ENCODE results near the gene FAM193B. TPM values are rescaled to one million over a fixed set of nuclear protein-coding genes. Genes with fewer than 3 reads are reported as not detected.

FAM193B gene
- total and polyA plus RNA-seq, 9 of the 15 experiments (the other 6 are each of a cell fraction or from before 2014, with no cell fraction given), result 4.4 to 76.4 (median 37.3) TPM

DNA sequence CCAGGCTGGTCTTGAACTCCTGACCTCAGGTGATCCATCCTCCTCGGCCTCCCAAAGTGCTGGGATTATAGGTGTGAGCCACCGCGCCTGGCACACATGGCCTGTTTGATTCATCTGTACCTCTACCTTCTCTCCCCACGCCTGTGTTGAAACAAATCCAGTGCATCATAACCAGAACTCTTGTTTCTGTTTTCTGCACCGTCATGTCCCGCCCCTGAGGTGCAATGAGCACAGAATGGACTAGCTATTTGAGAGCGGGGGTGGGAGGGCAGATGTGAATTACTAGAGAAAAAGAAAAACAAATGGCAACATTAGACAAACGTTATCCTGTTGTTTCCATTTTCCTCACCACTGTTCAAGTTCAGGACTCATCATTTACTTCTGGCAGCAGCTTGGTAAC is 10.7 kb upstream of the FAM193B start:
- Histone ChIP-seq H3K27ac (ENCODE audit: extremely low read depth, low read depth, low read length) (peak overlapping the region; percentile 3; the same call in 1 of the 3 replicates), H3K27me3 (ENCODE audit: control insufficient read depth in 2 of 2, insufficient read depth in 2 of 2, low read length in 2 of 2) (no peaks in the 10 kb centered on the region), H2AFZ (ENCODE audit: low read depth, low read length) (peak overlapping the region; percentile 27), H3K4me1 (replicated peaks in 1 of 2; ENCODE audit: control insufficient read depth in 2 of 2, insufficient read depth in 2 of 2, low read length in 2 of 2) (peaks cover 21 to 22% of the 10 kb centered on the region in 2 experiments; a peak in 3 of 5 replicates), H4K20me1 (replicated peaks; ENCODE audit: control insufficient read depth, insufficient read depth, low read length) (no peaks in the 10 kb centered on the region), H3K9me3 (replicated peaks; ENCODE audit: control insufficient read depth, insufficient read depth, low read depth, low read length) (no peaks in the 10 kb centered on the region), H3K79me2 (ENCODE audit: control insufficient read depth, insufficient read depth, low read length) (no peaks in the 10 kb centered on the region), H3K9ac (ENCODE audit: insufficient read depth in 1 of 2, low read depth in 2 of 2, low read length in 2 of 2) (no peak overlapping the region), H3K36me3 (ENCODE audit: control insufficient read depth, insufficient read depth, low read length) (no peaks in the 10 kb centered on the region), H3K4me2 (ENCODE audit: insufficient read depth, low read length) (no peak overlapping the region; the same call in 1 of the 2 replicates), H3K4me3 (no peak overlapping the region), H3K9me1 (ENCODE audit: control insufficient read depth, insufficient read depth, low read length) (no peaks in the 10 kb centered on the region)
- FAIRE-seq (peak; percentile 74), ATAC-seq (peak; percentile 72), DNase-seq (ENCODE audit: extremely low read depth in 1 of 4, low spot score in 3 of 4) (peak in 2 of 4 experiments; percentile 57 to 70)
- in situ Hi-C loops (cut with MboI), result no loop called here
- WGBS (ENCODE audit: insufficient coverage, low coverage, missing lambda C conversion rate), result 27% methylated on average over 8 of the region's 8 CpGs
- ChIA-PET POLR2A (interaction anchor here (0.6 to 1.4 kb wide), 6 partner anchors 8 to 862 kb away, joined by 3 read pairs; partner anchors contain the start of gene LMAN2), CTCF (ENCODE audit: low intra/inter-chr PET ratio) (no interaction called here)
- BruUV-seq (replicated peaks), result no TSS peak
- intact Hi-C loops (cut with micrococcal nuclease), result no loop called here
- TF ChIP-seq CBFB (CRISPR knock-in tag; IDR thresholded peaks at IDR 0.05) (no peak), ARNT (IDR thresholded peaks at IDR 0.05) (no peak), RBM14 (IDR thresholded peaks at IDR 0.05; ENCODE audit: borderline replicate concordance, insufficient read depth, low read depth, low read length) (no peak), XRCC4 (IDR thresholded peaks at IDR 0.05; ENCODE audit: extremely low read depth, insufficient read depth, insufficient read length) (no peak), ZSCAN29 (IDR thresholded peaks at IDR 0.05) (no peak), SIX5 (IDR thresholded peaks at IDR 0.05; ENCODE audit: borderline replicate concordance in 1 of 2, insufficient read depth in 1 of 2, low read depth in 1 of 2, low read length in 2 of 2) (no peak), HCFC1 (IDR thresholded peaks at IDR 0.05; ENCODE audit: low read depth, low read length) (no peak), ZNF318 (IDR thresholded peaks at IDR 0.05; ENCODE audit: borderline replicate concordance in 1 of 2, low read depth in 1 of 2) (no peak), MYC (IDR thresholded peaks at IDR 0.05; ENCODE audit: low read depth, low read length) (no peak), MYC (CRISPR knock-in tag; IDR thresholded peaks at IDR 0.05; ENCODE audit: borderline replicate concordance, low read depth) (no peak), ELK3 (CRISPR knock-in tag; IDR thresholded peaks at IDR 0.05) (no peak), POLR2B (IDR thresholded peaks at IDR 0.05; ENCODE audit: low read depth, partially characterized antibody) (no peak), ZNF695 (CRISPR knock-in tag; IDR thresholded peaks at IDR 0.05) (no peak), ZNF23 (CRISPR knock-in tag; IDR thresholded peaks at IDR 0.05) (no peak), ZNF316 (IDR thresholded peaks at IDR 0.05) (peak; percentile 85)

Data from K562 (cell line).